Smooth muscle cell (in vitro differentiated cells): Measurements from ENCODE around the gene DUOXA1. TPM values are rescaled to one million over a fixed set of nuclear protein-coding genes. Genes with fewer than 3 reads are reported as not detected.

Source experiments
- DNase-seq: peaks from one replicate; lab custom pipeline; 2025; ENCODE audit not compliant: unreplicated experiment; lab: John Stamatoyannopoulos, UW
- H2AFZ ChIP-seq: fragments of 200-600 bp; sonication (generic); 2 replicates; pipeline ENCODE4 v1.6.0; 2016; ENCODE audit warnings: antibody characterized with exemption, low read depth, mild to moderate bottlenecking
- H3F3A ChIP-seq: fragments of 200-600 bp; sonication (generic); 2 replicates; pipeline ENCODE4 v1.6.0; 2017; ENCODE audit warnings: antibody characterized with exemption, low read depth
- H3K27ac ChIP-seq: fragments of 200-600 bp; sonication (generic); 2 replicates; pipeline ENCODE4 v1.5.1; 2016; ENCODE audit warnings: low read depth, mild to moderate bottlenecking
- H3K27me3 ChIP-seq: fragments of 200-600 bp; sonication (generic); 2 replicates; pipeline ENCODE4 v1.6.1; 2016; ENCODE audit warnings: low read depth, mild to moderate bottlenecking
- H3K36me3 ChIP-seq: fragments of 200-600 bp; sonication (generic); 2 replicates; pipeline ENCODE4 v1.5.1; 2016; ENCODE audit warnings: low read depth
- H3K4me1 ChIP-seq: fragments of 200-600 bp; sonication (generic); 2 replicates; pipeline ENCODE4 v1.5.1; 2016; ENCODE audit warnings: low read depth
- H3K4me2 ChIP-seq: fragments of 200-600 bp; sonication (generic); 2 replicates; pipeline ENCODE4 v1.6.0; 2016; ENCODE audit warnings: mild to moderate bottlenecking
- H3K4me3 ChIP-seq: fragments of 200-600 bp; sonication (generic); 2 replicates; pipeline ENCODE4 v1.5.1; 2016; ENCODE audit warnings: mild to moderate bottlenecking
- H3K79me2 ChIP-seq: fragments of 200-600 bp; sonication (generic); 2 replicates; pipeline ENCODE4 v1.6.0; 2016; ENCODE audit warnings: low read depth, mild to moderate bottlenecking
- H3K9ac ChIP-seq: fragments of 200-600 bp; sonication (generic); 2 replicates; pipeline ENCODE4 v1.6.0; 2016; ENCODE audit warnings: low read depth
- H3K9me3 ChIP-seq: fragments of 200-600 bp; sonication (generic); replicated peaks from 2 replicates; pipeline ENCODE4 v1.5.1; 2016; ENCODE audit warnings: low read depth
- H4K20me1 ChIP-seq: fragments of 200-600 bp; sonication (generic); 2 replicates; pipeline ENCODE4 v1.6.0; 2016; ENCODE audit warnings: low read depth
- WGBS: methylation state at CpG from one replicate; pipeline ENCODE4 v1.1.7; 2016; ENCODE audit warnings: low lambda C conversion rate; 5-methylcytosine and 5-hydroxymethylcytosine counted together
- polyA plus RNA-seq: library from polyadenylated mRNA; unstranded; fragments of >200 nt; fragmentation: Nextera tagmentation; extraction: Ambion mirVana; gene quantifications from 2 replicates; pipeline ENCODE4 v1.2.1, GENCODE V29; 2016
- total RNA-seq: library from RNA; depleted of rRNA; stranded (reverse); fragments of >200 nt; gene quantifications from 2 replicates; pipeline ENCODE4 v1.2.3, GENCODE V29; 2014
- TF ChIP-seq, protein P1 (sequence below): fragments of 200-600 bp; sonication (generic); IDR thresholded peaks from 2 replicates; pipeline ENCODE4 v1.5.1; 2017; ENCODE audit warnings: borderline replicate concordance, mild to moderate bottlenecking, antibody characterized with exemption; ENCODE audit not compliant: insufficient read depth, poor library complexity, severe bottlenecking

DUOXA1 gene
- total and polyA plus RNA-seq, 2 experiments from 2014 or later, result 2.8 to 7.6 TPM

DNA sequence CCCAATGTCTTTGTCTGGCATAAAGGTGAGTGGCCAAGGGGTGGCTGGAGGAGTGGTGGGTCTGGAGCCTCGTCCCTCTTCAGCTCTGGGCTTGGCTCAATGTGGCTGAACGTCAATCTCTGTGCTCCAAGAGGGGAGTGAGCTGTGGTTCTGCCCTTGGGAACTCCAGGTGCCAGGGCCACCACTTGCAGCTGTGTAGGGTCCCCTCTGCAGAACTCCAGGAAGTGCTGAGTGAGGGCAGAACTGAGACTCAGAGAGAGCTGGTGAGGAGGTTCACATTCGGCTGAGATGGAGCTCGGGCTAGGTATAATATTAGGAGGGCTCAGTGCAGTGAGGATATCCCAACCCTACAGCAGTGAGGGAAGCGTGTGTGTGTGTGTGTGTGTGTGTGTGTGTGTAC, 11.7 kb upstream of the DUOXA1 start:
- WGBS, result 84% methylated on average over 5 of the region's 5 CpGs
- TF ChIP-seq, protein P1, sequence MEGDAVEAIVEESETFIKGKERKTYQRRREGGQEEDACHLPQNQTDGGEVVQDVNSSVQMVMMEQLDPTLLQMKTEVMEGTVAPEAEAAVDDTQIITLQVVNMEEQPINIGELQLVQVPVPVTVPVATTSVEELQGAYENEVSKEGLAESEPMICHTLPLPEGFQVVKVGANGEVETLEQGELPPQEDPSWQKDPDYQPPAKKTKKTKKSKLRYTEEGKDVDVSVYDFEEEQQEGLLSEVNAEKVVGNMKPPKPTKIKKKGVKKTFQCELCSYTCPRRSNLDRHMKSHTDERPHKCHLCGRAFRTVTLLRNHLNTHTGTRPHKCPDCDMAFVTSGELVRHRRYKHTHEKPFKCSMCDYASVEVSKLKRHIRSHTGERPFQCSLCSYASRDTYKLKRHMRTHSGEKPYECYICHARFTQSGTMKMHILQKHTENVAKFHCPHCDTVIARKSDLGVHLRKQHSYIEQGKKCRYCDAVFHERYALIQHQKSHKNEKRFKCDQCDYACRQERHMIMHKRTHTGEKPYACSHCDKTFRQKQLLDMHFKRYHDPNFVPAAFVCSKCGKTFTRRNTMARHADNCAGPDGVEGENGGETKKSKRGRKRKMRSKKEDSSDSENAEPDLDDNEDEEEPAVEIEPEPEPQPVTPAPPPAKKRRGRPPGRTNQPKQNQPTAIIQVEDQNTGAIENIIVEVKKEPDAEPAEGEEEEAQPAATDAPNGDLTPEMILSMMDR, result no peak
- Histone ChIP-seq H3K79me2 (no peaks in the 10 kb centered on the region), H3K4me3 (no peak overlapping the region), H3K9ac (no peak overlapping the region), H3F3A (no peaks in the 10 kb centered on the region), H3K4me2 (no peak overlapping the region), H3K27ac (no peak overlapping the region), H3K36me3 (no peaks in the 10 kb centered on the region), H3K4me1 (no peaks in the 10 kb centered on the region), H3K9me3 (no peaks in the 10 kb centered on the region), H3K27me3 (peaks cover 9% of the 10 kb centered on the region), H2AFZ (no peak overlapping the region), H4K20me1 (no peaks in the 10 kb centered on the region)
- no peak for DNase-seq

DNA sequence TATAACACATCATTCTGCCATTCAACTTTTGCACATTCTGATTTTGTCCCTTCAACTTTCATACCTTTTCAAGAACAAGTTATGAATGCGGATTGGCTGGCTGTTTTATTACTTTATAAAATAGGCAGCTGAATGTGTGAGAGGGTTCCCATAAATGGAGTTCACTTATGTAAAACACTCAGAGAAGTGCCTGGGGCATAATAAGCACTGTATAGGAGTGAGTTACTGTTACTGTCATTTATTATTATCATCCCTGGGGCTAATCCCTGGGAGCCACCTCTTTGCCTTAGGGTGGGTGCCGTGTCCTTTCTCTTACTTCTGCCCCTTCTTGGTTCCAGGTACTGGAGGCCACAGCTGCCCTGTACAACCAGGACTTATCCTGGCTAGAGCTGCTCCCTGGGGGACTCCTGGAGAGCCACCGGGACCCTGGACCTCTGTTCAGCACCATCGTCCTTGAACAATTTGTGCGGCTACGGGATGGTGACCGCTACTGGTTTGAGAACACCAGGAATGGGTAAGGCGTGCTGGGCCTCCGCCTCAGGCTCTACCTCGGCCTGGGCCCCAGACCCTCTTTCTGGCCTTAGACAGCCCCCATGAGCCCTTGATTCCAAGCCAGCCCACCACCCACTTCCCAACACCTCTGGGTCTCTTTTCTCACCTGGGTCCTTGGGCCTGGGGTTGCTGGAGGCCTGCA, 11.0 kb upstream of the DUOXA1 start:
- peaks cover 15% of the 10 kb centered on the region for H3K27me3 ChIP-seq
- no peaks in the 10 kb centered on the region for H3F3A ChIP-seq
- no peaks in the 10 kb centered on the region for H3K36me3 ChIP-seq
- no peak overlapping the region for H3K9ac ChIP-seq
- no peaks in the 10 kb centered on the region for H3K79me2 ChIP-seq
- no peak overlapping the region for H3K4me3 ChIP-seq
- 97% methylated on average over 10 of the region's 10 CpGs for WGBS
- no peaks in the 10 kb centered on the region for H4K20me1 ChIP-seq
- no peaks in the 10 kb centered on the region for H3K9me3 ChIP-seq
- no peak overlapping the region for H3K27ac ChIP-seq
- TF ChIP-seq, protein P1, result no peak
- H3K4me1 ChIP-seq, result no peaks in the 10 kb centered on the region
- H3K4me2 ChIP-seq, result no peak overlapping the region
- DNase-seq, result no peak
- H2AFZ ChIP-seq, result no peak overlapping the region

DNA sequence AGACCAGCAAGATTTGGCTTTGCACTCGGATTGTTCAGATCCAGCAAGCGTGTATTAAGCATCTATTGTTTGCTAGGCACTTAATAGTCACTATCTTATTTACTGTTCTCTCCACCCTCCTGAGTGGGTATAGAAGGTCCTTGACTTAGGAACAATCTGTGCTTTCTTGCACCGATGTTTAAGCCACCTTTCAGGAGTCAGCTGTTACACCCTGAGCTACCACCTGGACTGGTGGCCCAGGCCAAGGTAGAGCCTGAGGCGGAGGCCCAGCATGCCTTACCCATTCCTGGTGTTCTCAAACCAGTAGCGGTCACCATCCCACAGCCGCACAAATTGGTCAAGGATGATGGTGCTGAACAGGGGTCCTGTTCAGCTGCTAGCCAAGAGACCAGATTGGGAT, 10.1 kb upstream of the DUOXA1 start:
- WGBS, result 95% methylated on average over 6 of the region's 6 CpGs
- no peak overlapping the region for H3K27ac ChIP-seq
- H3K36me3 ChIP-seq, result no peaks in the 10 kb centered on the region
- H2AFZ ChIP-seq, result no peak overlapping the region
- H3K9ac ChIP-seq, result no peak overlapping the region
- TF ChIP-seq, protein P1, result no peak
- H3K4me1 ChIP-seq, result no peaks in the 10 kb centered on the region
- DNase-seq, result no peak
- no peaks in the 10 kb centered on the region for H3K79me2 ChIP-seq
- H3K4me2 ChIP-seq, result no peak overlapping the region
- H3K4me3 ChIP-seq, result no peak overlapping the region
- H3K9me3 ChIP-seq, result no peaks in the 10 kb centered on the region
- H3F3A ChIP-seq, result no peaks in the 10 kb centered on the region
- peaks cover 22% of the 10 kb centered on the region for H3K27me3 ChIP-seq
- no peaks in the 10 kb centered on the region for H4K20me1 ChIP-seq
